Calu3 (cell line): Measurements from ENCODE around the gene VDR. TPM values are rescaled to one million over a fixed set of nuclear protein-coding genes. Genes with fewer than 3 reads are reported as not detected.

ENCODE experiments used
- BruUV-seq: library from RNA; stranded (reverse); fragments of 400-500 nt; replicated peaks from 2 replicates; lab custom pipeline; 2021; lab: Mats Ljungman, UMichigan
- CTCF ChIA-PET: fragments of 300-600 bp; sonication (Branson Sonifier 250); formaldehyde crosslinking; loops from one replicate; lab custom pipeline; 2022; ENCODE audit warnings: antibody characterized with exemption; lab: Charles Lee
- DNase-seq: peaks from one replicate; pipeline ENCODE4 v3.0.0; 2022
- H3K27ac Mint-ChIP-seq: one replicate; pipeline ENCODE4 v1.8.0; 2022; ENCODE audit warnings: mixed read lengths; ENCODE audit not compliant: unreplicated experiment
- H3K27me3 Mint-ChIP-seq: one replicate; pipeline ENCODE4 v1.8.0; 2022; ENCODE audit warnings: mixed read lengths; ENCODE audit not compliant: unreplicated experiment
- H3K36me3 Mint-ChIP-seq: one replicate; pipeline ENCODE4 v1.8.0; 2022; ENCODE audit warnings: mild to moderate bottlenecking, moderate library complexity, mixed read lengths; ENCODE audit not compliant: insufficient read depth, unreplicated experiment
- H3K4me1 Mint-ChIP-seq: one replicate; pipeline ENCODE4 v1.8.0; 2022; ENCODE audit warnings: mild to moderate bottlenecking, low read depth, mixed read lengths; ENCODE audit not compliant: unreplicated experiment
- H3K4me3 Mint-ChIP-seq: one replicate; pipeline ENCODE4 v1.8.0; 2022; ENCODE audit warnings: mild to moderate bottlenecking, low read depth, moderate library complexity, mixed read lengths; ENCODE audit not compliant: unreplicated experiment
- H3K9me3 Mint-ChIP-seq: one replicate; pipeline ENCODE4 v1.8.0; 2022; ENCODE audit warnings: low read depth, mixed read lengths; ENCODE audit not compliant: unreplicated experiment
- intact Hi-C: fragments of 100-400 bp; cut with micrococcal nuclease; formaldehyde crosslinking; loops from one replicate; pipeline ENCODE4 v1.10.0; 2022; ENCODE audit not compliant: unreplicated experiment
- total RNA-seq: library from RNA; stranded (reverse); gene quantifications from 2 replicates; pipeline ENCODE4 v1.2.3, GENCODE V29; 2022
- TF ChIP-seq, protein P1 (sequence below): fragments of 200-600 bp; IDR thresholded peaks from one replicate; pipeline ENCODE4 v1.8.0; 2022; ENCODE audit warnings: antibody characterized with exemption; ENCODE audit not compliant: unreplicated experiment

Gene VDR
- total RNA-seq, 1 experiment from 2014 or later, result 10.1 TPM

DNA sequence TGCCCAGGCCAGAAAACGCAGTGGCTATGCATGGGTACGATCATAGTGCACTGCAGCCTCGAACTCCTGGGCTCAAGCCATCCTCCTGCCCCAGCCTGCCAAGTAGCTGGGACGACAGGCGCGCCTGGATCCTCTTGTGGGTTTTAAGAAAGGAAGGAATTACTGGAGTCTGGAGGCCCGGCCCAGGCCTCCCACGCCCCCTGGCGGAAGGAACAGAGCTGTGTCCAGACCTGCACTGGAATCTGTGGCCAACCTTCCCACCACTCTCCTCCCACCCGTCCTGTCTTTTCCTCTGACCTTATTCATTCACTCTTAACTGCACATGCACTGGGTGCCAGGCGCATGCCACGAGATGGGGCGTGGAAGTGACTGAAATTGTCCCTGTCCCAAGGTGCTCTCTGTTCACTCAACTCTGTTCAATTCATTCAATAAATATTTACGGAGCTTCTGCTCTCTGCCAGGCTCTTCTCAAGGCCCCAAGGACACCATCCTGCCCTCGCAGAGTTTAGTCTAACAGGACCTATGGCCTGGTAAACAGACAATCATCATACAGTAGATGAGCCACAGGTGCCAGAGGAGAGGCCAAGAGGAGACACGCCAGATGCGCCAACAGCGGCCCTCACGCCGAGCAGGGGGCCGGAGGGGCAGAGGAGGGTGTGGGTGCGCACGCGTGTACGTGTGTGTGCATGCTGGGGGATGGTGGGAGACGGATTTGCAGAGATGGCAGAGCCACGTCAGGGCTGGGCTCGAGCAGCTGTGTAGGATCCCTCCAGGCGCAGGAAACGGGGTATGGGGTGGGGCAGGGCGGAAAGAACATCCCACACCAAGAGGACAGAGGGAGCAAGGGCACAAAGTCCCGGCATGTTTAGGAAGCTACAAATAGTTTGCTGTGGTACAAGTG lies 44.9 kb upstream of the VDR start:
- Mint-ChIP-seq H3K36me3 (no peaks in the 10 kb centered on the region), H3K9me3 (no peaks in the 10 kb centered on the region), H3K27me3 (peaks cover 43% of the 10 kb centered on the region), H3K4me1 (peaks cover 8% of the 10 kb centered on the region), H3K4me3 (no peak overlapping the region), H3K27ac (no peak overlapping the region)
- DNase-seq, result peak; percentile 82
- TF ChIP-seq, protein P1, sequence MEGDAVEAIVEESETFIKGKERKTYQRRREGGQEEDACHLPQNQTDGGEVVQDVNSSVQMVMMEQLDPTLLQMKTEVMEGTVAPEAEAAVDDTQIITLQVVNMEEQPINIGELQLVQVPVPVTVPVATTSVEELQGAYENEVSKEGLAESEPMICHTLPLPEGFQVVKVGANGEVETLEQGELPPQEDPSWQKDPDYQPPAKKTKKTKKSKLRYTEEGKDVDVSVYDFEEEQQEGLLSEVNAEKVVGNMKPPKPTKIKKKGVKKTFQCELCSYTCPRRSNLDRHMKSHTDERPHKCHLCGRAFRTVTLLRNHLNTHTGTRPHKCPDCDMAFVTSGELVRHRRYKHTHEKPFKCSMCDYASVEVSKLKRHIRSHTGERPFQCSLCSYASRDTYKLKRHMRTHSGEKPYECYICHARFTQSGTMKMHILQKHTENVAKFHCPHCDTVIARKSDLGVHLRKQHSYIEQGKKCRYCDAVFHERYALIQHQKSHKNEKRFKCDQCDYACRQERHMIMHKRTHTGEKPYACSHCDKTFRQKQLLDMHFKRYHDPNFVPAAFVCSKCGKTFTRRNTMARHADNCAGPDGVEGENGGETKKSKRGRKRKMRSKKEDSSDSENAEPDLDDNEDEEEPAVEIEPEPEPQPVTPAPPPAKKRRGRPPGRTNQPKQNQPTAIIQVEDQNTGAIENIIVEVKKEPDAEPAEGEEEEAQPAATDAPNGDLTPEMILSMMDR, result peak; percentile 59
- no TSS peak for BruUV-seq
- CTCF ChIA-PET, result interaction anchor here (0.7 to 2.7 kb wide), 7 partner anchors 14 to 207 kb away, joined by 3 to 31 read pairs (median 5); partner anchors contain the start of genes TMEM106C and VDR
- intact Hi-C loops, result loop anchor here (1.0 kb wide), 1 partner anchor 44 kb away; no protein-coding TSS in a partner anchor

DNA sequence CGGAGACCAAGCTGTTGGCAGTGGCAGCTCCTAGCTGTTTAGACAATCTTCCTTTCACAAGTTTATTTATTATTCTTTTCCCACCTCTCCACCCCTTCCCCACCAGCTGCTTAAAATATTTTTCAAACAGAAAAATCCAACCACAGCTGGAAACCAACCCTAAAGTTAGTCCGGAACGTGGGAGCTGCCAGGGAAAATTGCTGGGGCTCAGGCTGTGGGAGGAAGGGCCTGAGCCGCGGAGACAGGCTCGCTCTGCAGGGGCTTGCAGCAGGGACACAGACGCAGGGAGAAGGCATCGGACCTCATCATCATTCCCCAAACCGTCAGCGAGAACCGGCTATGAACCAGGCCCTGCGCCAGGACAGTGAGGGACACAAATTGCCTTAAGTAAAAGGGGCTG lies 42.5 kb upstream of the VDR start:
- H3K36me3 Mint-ChIP-seq, result no peaks in the 10 kb centered on the region
- H3K4me1 Mint-ChIP-seq, result peaks cover 8% of the 10 kb centered on the region
- H3K9me3 Mint-ChIP-seq, result no peaks in the 10 kb centered on the region
- BruUV-seq, result no TSS peak
- intact Hi-C loops, result no loop called here
- H3K4me3 Mint-ChIP-seq, result no peak overlapping the region
- H3K27me3 Mint-ChIP-seq, result peaks cover 25% of the 10 kb centered on the region
- TF ChIP-seq, protein P1, result no peak
- CTCF ChIA-PET, result interaction anchor here (1.5 kb wide), 1 partner anchor 42 kb away, joined by 7 read pairs; the partner anchor contains the start of gene VDR
- H3K27ac Mint-ChIP-seq, result no peak overlapping the region
- no peak for DNase-seq

DNA sequence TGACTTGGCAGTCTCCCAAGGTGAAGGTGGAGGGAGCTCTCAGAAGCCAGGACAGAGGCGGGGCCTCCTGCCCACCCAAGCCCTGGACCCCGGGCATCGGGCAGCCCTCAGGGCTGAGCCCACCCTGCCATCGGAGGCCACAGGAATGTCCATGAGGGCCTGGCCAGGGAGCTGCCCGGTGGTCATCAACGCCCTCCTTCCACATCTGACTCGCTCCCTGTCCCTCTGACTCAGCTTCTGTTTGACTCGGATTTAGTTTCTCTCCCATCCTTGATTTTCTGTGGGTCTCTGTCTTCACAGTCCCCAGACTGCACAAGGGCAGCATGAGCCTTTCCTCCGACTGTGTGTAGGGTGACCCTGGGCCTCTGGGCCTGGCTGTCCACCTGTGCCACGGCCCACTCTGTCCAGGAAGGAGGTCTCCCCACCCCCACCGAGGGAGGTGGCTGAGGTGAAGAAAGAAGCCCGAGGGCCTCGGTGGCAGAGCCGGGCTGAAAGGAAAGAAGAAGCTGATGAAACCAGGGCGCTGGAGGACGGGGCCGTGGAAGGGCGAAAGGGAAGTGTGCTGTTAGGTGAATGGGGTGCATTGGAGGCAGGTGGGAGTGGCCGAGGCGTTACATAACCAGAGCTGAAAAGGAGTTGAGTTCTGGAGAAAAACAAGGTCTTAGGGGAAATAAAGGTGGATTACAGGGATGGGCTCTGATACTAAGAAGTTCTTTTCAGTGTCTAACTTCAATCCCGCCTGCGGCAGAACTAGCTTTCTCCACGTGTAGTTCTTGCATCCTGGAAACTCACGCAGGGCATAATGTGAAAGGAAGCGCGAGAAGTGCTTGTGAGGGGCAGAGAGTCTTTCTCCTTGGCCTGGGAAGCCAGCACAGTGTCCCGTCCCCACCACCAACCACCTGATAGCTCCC lies 41.9 kb upstream of the VDR start:
- H3K36me3 Mint-ChIP-seq, result no peaks in the 10 kb centered on the region
- CTCF ChIA-PET, result interaction anchor here (0.5 to 1.6 kb wide), 3 partner anchors 14 to 46 kb away, joined by 5 to 11 read pairs (median 7); partner anchors contain the start of gene VDR
- TF ChIP-seq, protein P1, result no peak
- BruUV-seq, result no TSS peak
- no peak overlapping the region for H3K27ac Mint-ChIP-seq
- peaks cover 19% of the 10 kb centered on the region for H3K27me3 Mint-ChIP-seq
- DNase-seq, result no peak
- intact Hi-C loops, result no loop called here
- no peaks in the 10 kb centered on the region for H3K9me3 Mint-ChIP-seq
- H3K4me3 Mint-ChIP-seq, result no peak overlapping the region
- H3K4me1 Mint-ChIP-seq, result peaks cover 8% of the 10 kb centered on the region

DNA sequence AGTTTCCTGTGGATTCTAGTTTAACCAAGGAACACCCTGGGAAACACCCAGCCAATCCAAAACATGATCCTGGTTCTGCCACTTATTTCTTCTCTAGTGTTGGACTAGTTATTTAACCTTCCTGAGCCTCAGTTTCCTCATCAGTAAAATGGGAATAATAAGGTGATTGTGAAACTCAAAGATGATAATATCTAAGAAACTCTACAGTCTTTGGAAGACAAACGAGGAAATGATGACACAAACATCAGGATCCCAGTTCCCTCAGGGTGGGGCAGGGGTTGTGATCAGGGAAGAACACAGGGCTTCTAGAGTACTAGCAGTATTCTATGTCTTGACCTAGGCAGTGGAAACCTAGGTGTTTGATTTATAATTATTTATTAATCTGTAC lies 40.5 kb upstream of the VDR start:
- CTCF ChIA-PET, result interaction anchor here (1.6 kb wide), 1 partner anchor 45 kb away, joined by 5 read pairs; no protein-coding TSS in a partner anchor
- BruUV-seq, result no TSS peak
- Mint-ChIP-seq H3K9me3 (no peaks in the 10 kb centered on the region), H3K36me3 (no peaks in the 10 kb centered on the region), H3K4me3 (no peak overlapping the region), H3K27me3 (peaks cover 5% of the 10 kb centered on the region), H3K4me1 (peaks cover 8% of the 10 kb centered on the region), H3K27ac (no peak overlapping the region)
- no peak for DNase-seq
- TF ChIP-seq, protein P1, result no peak
- intact Hi-C loops, result no loop called here
